Ecto neural progenitor cell (in vitro differentiated cells): ENCODE results near the gene RNASE3.
"Not testable (repeated sequence)": the region's sequence is repeated elsewhere in the genome, so short reads cannot be mapped to it uniquely, and the experiment has no call there.

Source experiments
- DNase-seq: peaks from one replicate; pipeline ENCODE4 v3.0.0-alpha.2; 2018; ENCODE audit warnings: low spot score

RNASE3 gene

GRCh38 chr14:20891126-20891825, at the start of gene RNASE3:
Gene RNASE3, plus strand, starts transcription at chr14:20891385. Its CDS starts 302 bp downstream, at chr14:20891687.
- not testable (repeated sequence) for DNase-seq

- no peak for DNase-seq
Observed at GRCh38 chr14:20846560-20846959, 44.6 kb upstream of the RNASE3 start.

- DNase-seq, result no peak
Observed at GRCh38 chr14:20848316-20848954, 42.8 kb upstream of the RNASE3 start.

- DNase-seq, result peak; percentile 54
Observed at GRCh38 chr14:20848955-20849570, 42.1 kb upstream of the RNASE3 start.

GRCh38 chr14:20853042-20853441, 38.1 kb upstream of the RNASE3 start:
- no peak for DNase-seq

- DNase-seq, result peak; percentile 70
Observed at GRCh38 chr14:20855652-20856291, 35.4 kb upstream of the RNASE3 start.

- DNase-seq, result no peak
Observed at GRCh38 chr14:20857207-20857606, 34.0 kb upstream of the RNASE3 start.

- DNase-seq, result peak; percentile 78
Observed at GRCh38 chr14:20857630-20858261, 33.4 kb upstream of the RNASE3 start.

GRCh38 chr14:20866194-20866593, 25.0 kb upstream of the RNASE3 start:
- no peak for DNase-seq

GRCh38 chr14:20866963-20867362, 24.2 kb upstream of the RNASE3 start:
- DNase-seq, result no peak

- peak; percentile 91 for DNase-seq
Observed at GRCh38 chr14:20873370-20874177, 17.6 kb upstream of the RNASE3 start.

GRCh38 chr14:20877016-20877415, 14.2 kb upstream of the RNASE3 start:
- DNase-seq, result no peak

- no peak for DNase-seq
Observed at GRCh38 chr14:20878695-20879094, 12.5 kb upstream of the RNASE3 start.

- not testable (repeated sequence) for DNase-seq
Observed at GRCh38 chr14:20881229-20881628, 10.0 kb upstream of the RNASE3 start.

- not testable (repeated sequence) for DNase-seq
Observed at GRCh38 chr14:20882787-20883186, 8.4 kb upstream of the RNASE3 start.

- not testable (repeated sequence) for DNase-seq
Observed at GRCh38 chr14:20888411-20888810, 2.8 kb upstream of the RNASE3 start.

- DNase-seq, result not testable (repeated sequence)
Observed at GRCh38 chr14:20895322-20895721, 4.1 kb downstream of the RNASE3 start.

GRCh38 chr14:20904393-20905029, 13.3 kb downstream of the RNASE3 start:
- peak; percentile 53 for DNase-seq

GRCh38 chr14:20905676-20906075, 14.5 kb downstream of the RNASE3 start:
- DNase-seq, result no peak

GRCh38 chr14:20907214-20907613, 16.0 kb downstream of the RNASE3 start:
- no peak for DNase-seq

- DNase-seq, result not testable (repeated sequence)
Observed at GRCh38 chr14:20910822-20911221, 19.6 kb downstream of the RNASE3 start.
